SU-DHL-6 (cell line): ENCODE data around the gene COL20A1.

ENCODE experiments used
- CTCF ChIP-seq: fragments of 200-600 bp; sonication (generic); IDR thresholded peaks from one replicate; pipeline ENCODE4 v1.5.1; 2017; ENCODE audit warnings: antibody characterized with exemption, mild to moderate bottlenecking, low read length, moderate library complexity; ENCODE audit not compliant: insufficient read depth, poor library complexity, severe bottlenecking
- EZH2phosphoT487 ChIP-seq: fragments of 200-600 bp; sonication (generic), shearing (Covaris generic); conservative IDR thresholded peaks from 2 replicates; pipeline ENCODE4 v1.6.1; 2018; ENCODE audit warnings: mild to moderate bottlenecking, antibody characterized with exemption, low read length, moderate library complexity, mixed read lengths

GRCh38 chr20:63369724-63370617 lies 77.0 kb downstream of the COL20A1 start:
- TF ChIP-seq CTCF (no peak), EZH2phosphoT487 (no peak)
